HEK293 (cell line): ENCODE results near the gene CNTLN.

Source experiments
- CTCF ChIA-PET: fragments of 350-600 bp; formaldehyde crosslinking; extraction: SDS; loops from one replicate; lab custom pipeline; 2021; ENCODE audit warnings: antibody characterized with exemption; lab: Yijun Ruan, JAX
- POLR2A ChIA-PET: fragments of 300-600 bp; formaldehyde crosslinking; extraction: SDS; loops from one replicate; lab custom pipeline; 2020; ENCODE audit warnings: antibody characterized with exemption, inconsistent platforms; lab: Yijun Ruan, JAX
- H3K27ac ChIP-seq: fragments of 200-500 bp; sonication (Bioruptor generic); 2 replicates; pipeline ENCODE4 v1.5.1; 2014; ENCODE audit warnings: low read depth, low read length, control low read depth, inconsistent platforms; ENCODE audit errors: extremely low read depth
- H3K36me3 ChIP-seq, 2 experiments: fragments of 200-500 bp in 1 of 2; sonication (Bioruptor generic) in 1 of 2; 1 replicate in 1 of 2; 2 replicates in 1 of 2; pipeline ENCODE4 v1.5.1; 2014 to 2017; ENCODE audit warnings: inconsistent platforms in 2 of 2, low read length in 2 of 2; ENCODE audit not compliant: control insufficient read depth in 2 of 2, insufficient read depth in 1 of 2
- H3K4me1 ChIP-seq: fragments of 200-500 bp; sonication (Bioruptor generic); 2 replicates; pipeline ENCODE4 v1.5.1; 2014; ENCODE audit warnings: mild to moderate bottlenecking, low read length, inconsistent platforms; ENCODE audit not compliant: control insufficient read depth, insufficient read depth
- H3K4me3 ChIP-seq: 2 replicates; pipeline ENCODE4 v1.5.1; 2011; ENCODE audit warnings: low read depth, mild to moderate bottlenecking, control low read depth, low read length, moderate library complexity
- H3K9me3 ChIP-seq: fragments of 200-500 bp; sonication (Bioruptor generic); 2 replicates; pipeline ENCODE4 v1.5.1; 2014; ENCODE audit warnings: low read depth, low read length, inconsistent platforms; ENCODE audit not compliant: control insufficient read depth, insufficient read depth
- ATF2 ChIP-seq: fragments of 450-650 bp; formaldehyde crosslinking; IDR thresholded peaks from 2 replicates; pipeline ENCODE4 v1.5.1; 2016; ENCODE audit warnings: missing biosample characterization, missing genetic modification characterization, low read depth
- EGR2 ChIP-seq: fragments of 450-650 bp; formaldehyde crosslinking; IDR thresholded peaks from 2 replicates; pipeline ENCODE4 v1.5.1; 2016; ENCODE audit warnings: low read depth, missing biosample characterization, missing genetic modification characterization
- GLI2 ChIP-seq: fragments of 450-650 bp; formaldehyde crosslinking; IDR thresholded peaks from 2 replicates; pipeline ENCODE4; 2017; ENCODE audit warnings: missing biosample characterization, missing genetic modification characterization, low read depth, borderline replicate concordance
- KLF1 ChIP-seq: fragments of 450-650 bp; formaldehyde crosslinking; IDR thresholded peaks from 2 replicates; pipeline ENCODE4 v1.5.1; 2016; ENCODE audit warnings: missing biosample characterization, missing genetic modification characterization
- PRDM1 ChIP-seq: fragments of 450-650 bp; formaldehyde crosslinking; IDR thresholded peaks from 2 replicates; pipeline ENCODE4; 2016; ENCODE audit warnings: missing biosample characterization, missing genetic modification characterization
- WT1 ChIP-seq: fragments of 450-650 bp; formaldehyde crosslinking; IDR thresholded peaks from 2 replicates; pipeline ENCODE4 v1.5.1; 2016; ENCODE audit warnings: missing biosample characterization, missing genetic modification characterization
- ZEB2 ChIP-seq: fragments of 450-650 bp; formaldehyde crosslinking; IDR thresholded peaks from 2 replicates; pipeline ENCODE4 v1.5.1; 2016; ENCODE audit warnings: missing biosample characterization, missing genetic modification characterization
- ZNF121 ChIP-seq: fragments of 450-650 bp; formaldehyde crosslinking; IDR thresholded peaks from 2 replicates; pipeline ENCODE4 v1.5.1; 2016; ENCODE audit warnings: missing biosample characterization, missing genetic modification characterization
- ZNF302 ChIP-seq: fragments of 450-650 bp; formaldehyde crosslinking; IDR thresholded peaks from 2 replicates; pipeline ENCODE4 v1.5.1; 2016; ENCODE audit warnings: missing biosample characterization, missing genetic modification characterization, low read depth
- ZNF341 ChIP-seq: fragments of 450-650 bp; formaldehyde crosslinking; IDR thresholded peaks from 2 replicates; pipeline ENCODE4; 2016; ENCODE audit warnings: low read depth, missing biosample characterization, missing genetic modification characterization
- ZNF354C ChIP-seq: fragments of 450-650 bp; formaldehyde crosslinking; IDR thresholded peaks from 2 replicates; pipeline ENCODE4 v1.5.1; 2016; ENCODE audit warnings: missing biosample characterization, missing genetic modification characterization, low read depth, borderline replicate concordance
- ZNF391 ChIP-seq: fragments of 450-650 bp; formaldehyde crosslinking; IDR thresholded peaks from 2 replicates; pipeline ENCODE4 v1.5.1; 2016; ENCODE audit warnings: low read depth, missing biosample characterization, missing genetic modification characterization, borderline replicate concordance
- ZNF48 ChIP-seq: fragments of 450-650 bp; formaldehyde crosslinking; IDR thresholded peaks from 2 replicates; pipeline ENCODE4 v1.5.1; 2016; ENCODE audit warnings: missing biosample characterization, missing genetic modification characterization
- ZNF555 ChIP-seq: fragments of 450-650 bp; formaldehyde crosslinking; conservative IDR thresholded peaks from 2 replicates; pipeline ENCODE4 v1.5.1; 2017; ENCODE audit warnings: missing biosample characterization, mild to moderate bottlenecking, missing genetic modification characterization, inconsistent platforms
- ZNF561 ChIP-seq: fragments of 450-650 bp; IDR thresholded peaks from 2 replicates; pipeline ENCODE4 v1.5.1; 2018; ENCODE audit warnings: missing biosample characterization, missing genetic modification characterization, borderline replicate concordance
- ZNF596 ChIP-seq: fragments of 450-650 bp; IDR thresholded peaks from 2 replicates; pipeline ENCODE4 v1.5.0; 2018; ENCODE audit warnings: missing biosample characterization, mild to moderate bottlenecking, missing genetic modification characterization, moderate library complexity
- ZNF600 ChIP-seq: fragments of 450-650 bp; formaldehyde crosslinking; IDR thresholded peaks from 2 replicates; pipeline ENCODE4 v1.5.1; 2016; ENCODE audit warnings: missing biosample characterization, missing genetic modification characterization
- ZNF624 ChIP-seq: fragments of 450-650 bp; formaldehyde crosslinking; IDR thresholded peaks from 2 replicates; pipeline ENCODE4 v1.5.1; 2017; ENCODE audit warnings: missing biosample characterization, missing genetic modification characterization
- ZSCAN16 ChIP-seq: fragments of 450-650 bp; formaldehyde crosslinking; IDR thresholded peaks from 2 replicates; pipeline ENCODE4 v1.5.1; 2016; ENCODE audit warnings: missing biosample characterization, missing genetic modification characterization
- ZSCAN5A ChIP-seq: fragments of 450-650 bp; formaldehyde crosslinking; IDR thresholded peaks from 2 replicates; pipeline ENCODE4 v1.5.1; 2016; ENCODE audit warnings: missing biosample characterization, missing genetic modification characterization
- ZXDB ChIP-seq: fragments of 450-650 bp; formaldehyde crosslinking; IDR thresholded peaks from 2 replicates; pipeline ENCODE4 v1.5.1; 2016; ENCODE audit warnings: missing biosample characterization, missing genetic modification characterization
- TF ChIP-seq, protein P1 (sequence below): sonication (generic); formaldehyde crosslinking; IDR thresholded peaks from 2 replicates; pipeline ENCODE4 v1.8.1; 2022; ENCODE audit warnings: mild to moderate bottlenecking, moderate library complexity, missing genetic modification reagents

CNTLN gene

DNA sequence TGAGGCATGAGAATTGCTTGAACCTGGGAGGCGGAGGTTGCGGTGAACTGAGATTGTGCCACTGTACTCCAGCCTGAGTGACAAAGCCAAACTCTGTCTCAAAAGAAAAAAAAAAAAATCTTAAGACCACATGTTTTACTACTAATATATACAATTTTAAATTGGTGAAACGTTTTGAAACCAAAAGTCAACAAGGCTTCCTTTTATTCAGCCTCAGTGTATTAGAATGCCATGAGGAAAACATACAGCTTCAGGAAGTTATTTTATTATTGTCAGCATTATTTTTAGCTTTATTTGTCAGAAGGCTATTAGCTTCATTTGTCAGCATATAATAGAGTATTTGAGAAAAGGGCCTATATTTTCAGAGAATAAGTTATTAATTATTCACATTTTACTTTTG lies 280.1 kb downstream of the CNTLN start (continued):
- no peak for TF ChIP-seq ZEB2 (tag by site-specific recombination)
- no peak for TF ChIP-seq KLF1
- TF ChIP-seq ZNF48 (tag by site-specific recombination), result no peak
- no peak for TF ChIP-seq GLI2 (tag by site-specific recombination)
- TF ChIP-seq ZNF121, result no peak
- TF ChIP-seq ZNF341 (tag by site-specific recombination), result no peak
- no peak for TF ChIP-seq ZXDB (tag by site-specific recombination)
- TF ChIP-seq ZNF391 (tag by site-specific recombination), result no peak
- TF ChIP-seq ATF2 (tag by site-specific recombination), result no peak

- ChIA-PET CTCF (interaction anchor here (0.7 kb wide), 1 partner anchor 360 kb away, joined by 3 read pairs; no protein-coding TSS in a partner anchor), POLR2A (interaction anchor here (0.5 kb wide), 1 partner anchor 527 kb away, joined by 5 read pairs; no protein-coding TSS in a partner anchor)
- no peak overlapping the region for H3K27ac ChIP-seq
- TF ChIP-seq ZNF596 (tag by site-specific recombination) (no peak), PRDM1 (tag by site-specific recombination) (no peak), ZNF561 (tag by site-specific recombination) (no peak), ZNF354C (tag by site-specific recombination) (no peak), ZNF121 (no peak), ZNF600 (no peak), ZNF555 (tag by site-specific recombination) (no peak), ZSCAN5A (tag by site-specific recombination) (no peak), EGR2 (no peak), ZNF624 (tag by site-specific recombination) (no peak), WT1 (tag by site-specific recombination) (no peak), ZNF302 (tag by site-specific recombination) (no peak), ZSCAN16 (tag by site-specific recombination) (no peak)
- TF ChIP-seq, protein P1, sequence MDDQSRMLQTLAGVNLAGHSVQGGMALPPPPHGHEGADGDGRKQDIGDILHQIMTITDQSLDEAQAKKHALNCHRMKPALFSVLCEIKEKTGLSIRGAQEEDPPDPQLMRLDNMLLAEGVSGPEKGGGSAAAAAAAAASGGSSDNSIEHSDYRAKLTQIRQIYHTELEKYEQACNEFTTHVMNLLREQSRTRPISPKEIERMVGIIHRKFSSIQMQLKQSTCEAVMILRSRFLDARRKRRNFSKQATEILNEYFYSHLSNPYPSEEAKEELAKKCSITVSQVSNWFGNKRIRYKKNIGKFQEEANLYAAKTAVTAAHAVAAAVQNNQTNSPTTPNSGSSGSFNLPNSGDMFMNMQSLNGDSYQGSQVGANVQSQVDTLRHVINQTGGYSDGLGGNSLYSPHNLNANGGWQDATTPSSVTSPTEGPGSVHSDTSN (CRISPR knock-in tag), result no peak
- H3K36me3 ChIP-seq, result no peaks in the 10 kb centered on the region
- H3K4me1 ChIP-seq, result no peaks in the 10 kb centered on the region
- no peaks in the 10 kb centered on the region for H3K9me3 ChIP-seq
- H3K4me3 ChIP-seq, result no peak overlapping the region
Measured at GRCh38 chr9:17422994-17423680, 288.3 kb downstream of the CNTLN start.
